Measurements from ENCODE around the gene QPCTL.
A peak's percentile ranks its signal among the peaks of the same experiment; 100 is the strongest.
"Not testable (repeated sequence)": the region's sequence is repeated elsewhere in the genome, so short reads cannot be mapped to it uniquely, and the experiment has no call there.

The QPCTL gene

GRCh38 chr19:45717983-45718650 is 25.7 kb downstream of the QPCTL start:
- no peak for DNase-seq

- DNase-seq = not testable (repeated sequence)
Observed at GRCh38 chr19:45720065-45720464, 27.6 kb downstream of the QPCTL start.

- DNase-seq = not testable (repeated sequence)
Observed at GRCh38 chr19:45728683-45729082, 36.2 kb downstream of the QPCTL start.

DNA sequence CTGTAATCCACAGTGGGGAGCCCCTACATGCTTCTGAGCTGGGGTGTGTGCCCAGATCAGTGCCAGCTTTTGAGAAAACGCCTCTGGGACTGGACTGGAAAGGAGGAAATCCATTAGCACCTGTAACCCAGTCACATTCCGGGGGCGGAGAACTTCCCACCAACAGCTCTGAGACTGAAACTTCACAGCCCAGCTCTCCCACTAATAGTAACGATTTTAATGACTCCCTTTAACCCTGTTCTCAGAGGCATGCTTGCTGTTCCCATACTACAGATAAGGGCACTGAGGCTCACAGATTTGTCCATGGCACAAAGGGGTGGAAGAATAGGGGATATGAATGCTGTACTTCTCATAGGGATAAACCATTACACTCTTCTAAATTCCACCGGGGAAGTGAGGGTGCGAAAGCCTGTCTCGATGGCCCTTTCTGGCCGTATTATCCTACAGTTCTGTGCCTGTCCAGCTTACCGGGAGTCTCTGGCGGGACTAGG is 37.4 kb downstream of the QPCTL start:
- DNase-seq = no peak

DNA sequence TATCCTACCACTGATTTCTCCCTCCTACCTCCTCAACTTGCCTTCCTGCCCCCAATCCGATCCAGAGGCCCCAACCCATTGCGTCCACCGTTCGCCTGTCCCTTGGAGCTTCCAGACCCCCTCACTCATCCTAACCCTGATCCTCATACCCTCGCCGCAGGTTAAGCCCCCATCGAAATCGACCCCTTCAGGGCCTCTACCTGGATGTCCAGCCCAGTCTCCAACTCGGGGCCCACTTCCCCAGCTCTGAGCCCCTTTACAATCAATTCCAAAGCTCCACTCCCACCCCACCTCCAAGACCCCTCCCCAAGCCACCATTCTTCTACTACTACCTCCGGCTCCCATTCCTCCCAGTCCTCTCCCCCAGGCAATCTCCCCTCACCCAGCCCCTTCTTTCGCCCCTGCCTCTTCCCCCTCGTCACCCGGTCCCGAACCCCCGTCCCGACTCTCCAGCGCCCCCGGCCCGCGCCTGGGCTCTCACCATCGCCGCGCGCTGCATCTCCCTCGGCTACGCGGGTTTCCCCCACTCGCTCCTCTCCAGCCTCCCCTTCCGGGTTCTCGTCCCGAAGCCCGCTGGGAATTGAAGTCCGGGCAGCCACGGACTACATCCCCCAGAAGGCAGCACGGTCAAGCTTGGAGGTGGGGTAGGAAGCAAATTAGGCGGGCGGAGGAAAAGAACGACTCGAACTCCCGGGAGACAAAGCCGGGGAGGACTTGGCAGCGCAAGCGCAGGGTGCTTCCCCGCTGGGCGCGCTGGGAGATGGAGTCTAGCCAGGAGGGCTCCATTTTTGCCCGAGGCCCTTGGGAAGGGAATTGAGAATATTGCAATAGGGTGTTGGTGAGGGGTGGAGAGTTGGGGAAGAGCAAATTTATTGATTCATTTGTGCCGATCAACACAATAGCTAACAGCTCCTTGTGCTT is 38.2 kb downstream of the QPCTL start, which contains the start of gene FBXO46:
Gene FBXO46 (minus strand): TSS at position 529 of the 921 bp plus-strand sequence. CDS start 17,401 bp downstream, outside the sequence.
- DNase-seq = peak; percentile 96 to 98

DNA sequence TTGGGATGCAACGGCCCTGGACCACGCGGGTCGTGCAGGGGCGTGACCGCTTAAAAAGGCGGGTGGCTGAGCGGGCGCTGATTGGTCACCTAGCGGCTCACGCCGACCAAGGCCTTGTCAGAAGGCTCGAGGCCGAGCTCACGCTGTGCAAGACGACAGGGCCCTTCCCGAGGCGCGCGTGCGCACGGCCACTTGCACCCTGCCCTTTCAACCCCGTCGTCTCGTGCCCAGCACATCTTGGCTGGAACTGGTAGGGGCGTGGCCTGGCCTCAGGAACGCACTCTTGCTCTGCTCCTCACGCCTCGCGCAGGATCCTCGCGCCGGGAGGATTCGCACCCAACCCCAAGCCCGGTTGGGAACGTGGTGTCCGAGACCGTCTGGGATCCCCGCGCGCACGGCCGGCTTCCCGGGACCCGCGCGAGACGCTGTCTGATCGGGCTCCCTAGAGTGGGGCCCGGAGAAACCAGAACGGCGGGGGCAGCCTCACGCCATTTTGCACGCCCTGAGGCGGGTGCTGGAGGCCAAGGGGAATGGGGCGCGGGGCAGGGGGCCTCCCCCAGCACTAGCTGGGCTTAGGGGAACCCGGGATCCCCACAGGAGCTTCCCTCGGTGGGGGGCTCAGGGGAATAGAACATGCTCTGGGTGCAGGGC is 40.8 kb downstream of the QPCTL start, which contains the start of gene MEIOSIN:
Gene MEIOSIN (plus strand): TSS at position 280 of the 651 bp plus-strand sequence. CDS start 1,938 bp downstream, outside the sequence.
- no peak for DNase-seq

GRCh38 chr19:45739498-45740439 is 47.3 kb downstream of the QPCTL start:
- no peak for DNase-seq

- DNase-seq = no peak
Observed at GRCh38 chr19:45742969-45743368, 50.5 kb downstream of the QPCTL start.

GRCh38 chr19:45745606-45746005 is 53.1 kb downstream of the QPCTL start:
- DNase-seq = no peak

DNA sequence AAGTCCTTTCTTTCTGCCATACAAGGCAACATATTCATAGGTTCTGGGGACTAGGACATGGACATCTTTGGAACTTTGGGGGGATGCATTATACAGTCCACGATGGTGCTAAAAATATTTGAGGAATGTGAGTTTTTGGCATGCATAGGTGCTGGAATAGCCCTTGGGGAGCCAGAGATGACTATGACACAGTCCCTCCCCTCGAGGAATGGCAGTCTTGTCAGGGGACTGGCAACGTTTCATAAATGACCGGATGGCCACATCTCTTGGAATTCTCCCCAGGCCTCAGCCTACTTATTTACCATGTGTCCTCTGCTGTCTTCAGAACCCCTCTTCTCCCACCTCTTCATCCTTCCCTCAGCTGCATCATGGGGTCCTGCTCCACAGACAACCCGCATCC is 54.4 kb downstream of the QPCTL start:
- DNase-seq = no peak

DNA sequence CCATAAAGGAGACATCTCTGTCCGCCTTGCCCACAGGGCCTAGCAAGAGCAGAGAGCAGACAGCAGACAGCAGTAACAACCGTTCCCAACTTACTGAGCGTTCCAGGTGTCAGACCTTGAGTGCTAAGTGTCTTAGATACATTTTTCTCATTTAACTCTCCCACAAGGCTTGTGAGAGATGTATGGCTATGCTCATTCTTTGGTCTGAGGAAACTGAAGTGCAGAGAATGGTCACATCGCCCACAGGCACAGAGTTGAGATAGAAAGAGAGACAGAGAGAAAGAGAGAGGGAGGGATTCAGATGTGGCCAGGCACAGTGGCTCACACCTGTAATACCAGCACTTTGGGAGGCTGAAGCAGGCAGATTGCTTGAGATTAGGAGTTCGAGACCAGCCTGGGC is 55.0 kb downstream of the QPCTL start:
- DNase-seq = no peak

DNA sequence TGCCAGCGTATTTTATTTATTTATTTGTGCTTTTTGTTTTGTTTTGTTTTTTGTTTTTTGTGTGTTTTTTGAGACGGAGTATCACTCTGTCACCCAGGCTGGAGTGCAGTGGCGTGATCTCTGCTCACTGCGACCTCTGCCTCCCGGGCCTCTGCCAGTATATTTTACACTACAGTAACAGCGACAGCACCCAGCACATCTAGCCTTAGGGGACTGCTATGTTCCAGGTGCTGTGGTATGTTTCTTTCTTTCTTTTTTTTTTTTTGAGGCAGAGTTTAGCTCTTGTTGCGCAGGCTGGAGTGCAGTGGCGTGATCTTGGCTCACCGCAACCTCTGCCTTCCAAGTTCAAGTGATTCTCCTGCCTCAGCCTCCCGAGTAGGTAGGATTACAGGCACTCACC is 59.0 kb downstream of the QPCTL start:
- DNase-seq = not testable (repeated sequence)

- no peak for DNase-seq
Observed at GRCh38 chr19:45752639-45753038, 60.2 kb downstream of the QPCTL start.

DNA sequence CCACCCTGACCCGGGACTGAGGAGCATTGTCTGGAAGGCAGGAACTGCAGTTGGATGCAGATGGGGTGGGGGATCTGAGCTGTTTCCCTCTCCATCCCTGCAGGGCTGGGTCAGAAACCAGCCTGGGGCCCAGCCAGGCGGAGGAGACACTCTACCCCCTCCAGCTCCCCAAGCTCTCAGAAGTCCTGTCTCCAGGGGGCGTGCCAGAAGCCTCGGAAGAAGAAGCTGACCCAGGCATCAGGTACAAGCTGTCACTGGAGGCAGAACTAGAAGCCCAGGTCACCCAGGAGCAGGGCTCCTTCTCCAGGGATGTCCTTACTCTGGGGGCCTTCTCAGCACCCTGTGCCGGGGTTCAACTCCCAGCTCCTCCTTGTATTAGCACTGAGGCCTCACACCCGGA is 61.1 kb downstream of the QPCTL start:
- no peak for DNase-seq

Measured in NCI-H524 (cell line).